ENCODE data around the gene OR6B1. TPM values are rescaled to one million over a fixed set of nuclear protein-coding genes. Genes with fewer than 3 reads are reported as not detected.
A peak's percentile ranks its signal among the peaks of the same experiment; 100 is the strongest.

Gene OR6B1
- total RNA-seq, 1 donor from 2014 or later: not detected

DNA sequence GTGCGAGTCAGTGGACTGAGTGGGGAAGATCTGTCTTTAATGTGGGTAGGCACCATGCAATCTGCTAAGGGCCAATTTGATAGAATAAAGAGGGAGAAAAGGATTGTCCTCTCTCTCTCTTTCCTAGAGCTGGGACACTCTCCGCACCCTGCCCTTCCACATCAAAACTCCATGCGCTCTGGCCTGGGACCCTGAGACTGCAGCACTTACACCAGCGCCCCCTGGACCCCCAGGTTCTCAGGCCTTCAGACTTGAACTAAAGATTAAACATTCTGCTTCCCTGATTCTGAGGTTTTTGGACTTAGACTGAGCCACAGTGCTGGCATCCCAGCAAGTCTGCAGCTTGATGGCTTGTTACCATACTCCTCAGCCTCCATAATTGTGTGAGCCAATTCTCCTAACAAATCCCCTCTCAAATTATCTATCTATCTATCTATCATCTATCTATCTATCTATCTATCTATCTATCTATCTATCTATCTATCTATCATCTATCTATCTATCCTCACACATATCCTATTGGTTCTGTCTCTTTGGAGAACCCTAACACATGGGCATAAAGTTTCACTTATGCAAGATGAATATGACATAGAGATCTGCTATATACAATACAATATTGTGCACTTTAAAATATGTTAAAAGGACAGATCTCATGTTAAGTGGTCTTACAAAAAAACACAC, 26.2 kb downstream of the OR6B1 start:
- no peak for DNase-seq (ENCODE audit: low read depth)
- TF ChIP-seq CTCF (IDR thresholded peaks at IDR 0.05; ENCODE audit: insufficient read depth, low read length, poor library complexity, severe bottlenecking): no peak
- no peak overlapping the region for H3K4me3 ChIP-seq (ENCODE audit: low read depth, low read length)
- no peaks in the 10 kb centered on the region for H3K27me3 ChIP-seq (ENCODE audit: control insufficient read depth, insufficient read depth, low read length)
- no peaks in the 10 kb centered on the region for H3K36me3 ChIP-seq (ENCODE audit: control insufficient read depth, insufficient read depth, low read length)

GRCh38 chr7:144027070-144027469, 26.9 kb downstream of the OR6B1 start:
- H3K36me3 ChIP-seq (ENCODE audit: control insufficient read depth, insufficient read depth, low read length): no peaks in the 10 kb centered on the region
- no peak for DNase-seq (ENCODE audit: low read depth)
- TF ChIP-seq CTCF (IDR thresholded peaks at IDR 0.05; ENCODE audit: insufficient read depth, low read length, poor library complexity, severe bottlenecking): peak; percentile 33

DNA sequence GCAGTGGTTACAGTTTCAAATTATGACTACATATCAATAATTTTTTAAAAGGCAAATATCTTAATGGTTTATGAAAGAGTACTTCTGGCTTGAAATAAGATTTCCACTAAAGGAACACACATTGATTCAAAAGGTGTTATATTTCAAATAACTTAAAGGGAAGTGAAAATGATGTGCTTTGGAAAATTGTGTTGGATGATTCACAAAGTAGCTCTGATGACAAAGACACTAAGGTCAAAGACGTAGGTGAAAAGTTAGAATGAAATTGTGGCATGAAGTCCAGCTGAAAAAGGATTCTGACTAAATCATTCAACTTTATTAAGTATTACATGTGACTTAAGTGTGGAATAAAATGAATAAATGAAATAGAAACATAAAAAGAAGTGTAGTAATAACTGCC, 27.9 kb downstream of the OR6B1 start:
- no peak for DNase-seq (ENCODE audit: low read depth)
- no peaks in the 10 kb centered on the region for H3K27me3 ChIP-seq (ENCODE audit: control insufficient read depth, insufficient read depth, low read length)
- H3K4me3 ChIP-seq (ENCODE audit: low read depth, low read length): no peak overlapping the region
- no peaks in the 10 kb centered on the region for H3K36me3 ChIP-seq (ENCODE audit: control insufficient read depth, insufficient read depth, low read length)
- no peak for TF ChIP-seq CTCF (IDR thresholded peaks at IDR 0.05; ENCODE audit: insufficient read depth, low read length, poor library complexity, severe bottlenecking)

More at GRCh38 chr7:144027070-144027469, 26.9 kb downstream of the OR6B1 start:
- H3K27me3 ChIP-seq (ENCODE audit: control insufficient read depth, insufficient read depth, low read length): no peaks in the 10 kb centered on the region
- no peak overlapping the region for H3K4me3 ChIP-seq (ENCODE audit: low read depth, low read length)

DNA sequence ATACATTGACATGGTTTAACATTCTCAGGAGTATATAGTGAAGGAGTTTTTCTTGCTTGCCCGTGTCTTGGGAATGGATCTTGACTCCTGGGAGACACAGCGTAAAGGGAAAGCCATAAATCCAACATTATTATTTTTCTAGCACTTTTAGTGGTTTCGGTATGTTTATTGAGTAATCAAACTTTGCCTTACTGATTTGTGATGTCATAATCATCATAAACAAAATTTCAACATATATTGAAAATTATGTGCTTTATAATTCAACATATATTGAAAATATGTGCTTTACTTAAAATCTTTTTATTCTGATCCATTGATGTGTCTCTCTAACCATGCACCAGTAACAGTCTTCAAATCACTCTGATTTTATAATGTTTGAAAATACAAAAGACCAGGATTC, 28.4 kb downstream of the OR6B1 start:
- no peaks in the 10 kb centered on the region for H3K27me3 ChIP-seq (ENCODE audit: control insufficient read depth, insufficient read depth, low read length)
- no peak overlapping the region for H3K4me3 ChIP-seq (ENCODE audit: low read depth, low read length)
- TF ChIP-seq CTCF (IDR thresholded peaks at IDR 0.05; ENCODE audit: insufficient read depth, low read length, poor library complexity, severe bottlenecking): no peak
- H3K36me3 ChIP-seq (ENCODE audit: control insufficient read depth, insufficient read depth, low read length): no peaks in the 10 kb centered on the region
- no peak for DNase-seq (ENCODE audit: low read depth)

DNA sequence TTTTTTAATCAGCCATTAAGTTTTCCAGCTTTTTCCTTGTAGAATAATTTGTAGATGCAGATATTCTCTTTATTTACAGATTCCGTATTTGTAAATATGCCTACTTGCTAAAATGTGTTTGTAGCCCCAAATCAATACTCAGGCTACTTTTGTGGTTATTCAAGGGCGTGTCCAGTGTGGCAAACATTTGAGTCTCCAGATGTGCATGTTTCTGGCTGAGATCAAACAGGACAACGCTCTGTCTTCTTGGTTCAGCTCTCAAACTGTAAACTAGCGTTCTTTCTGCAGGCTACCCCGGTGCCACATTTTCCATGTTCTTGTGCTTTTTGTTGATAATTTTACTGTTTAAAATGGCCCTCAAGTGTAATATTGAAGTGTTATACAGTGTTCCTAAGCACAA, 32.4 kb downstream of the OR6B1 start:
- Histone ChIP-seq H3K4me3 (ENCODE audit: low read depth, low read length) (no peak overlapping the region), H3K27me3 (ENCODE audit: control insufficient read depth, insufficient read depth, low read length) (no peaks in the 10 kb centered on the region), H3K36me3 (ENCODE audit: control insufficient read depth, insufficient read depth, low read length) (no peaks in the 10 kb centered on the region)
- no peak for TF ChIP-seq CTCF (IDR thresholded peaks at IDR 0.05; ENCODE audit: insufficient read depth, low read length, poor library complexity, severe bottlenecking)
- no peak for DNase-seq (ENCODE audit: low read depth)
